Nucleus accumbens (tissue), 56 donors: ENCODE measurements around the gene CHGA.

Experiments used
- DNase-seq, 56 donors: peaks; one replicate each; lab custom pipeline; 2025; lab: John Stamatoyannopoulos, UW

CHGA gene

GRCh38 chr14:92922883-92923743 is at the start of gene CHGA:
TSS of gene CHGA (plus strand) at chr14:92923150. CDS start at chr14:92923360, 210 bp downstream.
- peak in 33 of 56 donors; percentile 1 to 73 (median 28) for DNase-seq

- DNase-seq = no peak
Observed at GRCh38 chr14:92874962-92875661, 47.8 kb upstream of the CHGA start.

GRCh38 chr14:92877757-92878431 is 45.1 kb upstream of the CHGA start:
- no peak for DNase-seq

GRCh38 chr14:92880351-92880750 is 42.6 kb upstream of the CHGA start:
- no peak for DNase-seq

GRCh38 chr14:92880851-92881250 is 42.1 kb upstream of the CHGA start:
- DNase-seq = peak in 5 of 56 donors; percentile 5 to 23 (median 7)

- no peak for DNase-seq
Observed at GRCh38 chr14:92883066-92883465, 39.9 kb upstream of the CHGA start.

- DNase-seq = no peak
Observed at GRCh38 chr14:92884410-92884809, 38.5 kb upstream of the CHGA start.

GRCh38 chr14:92885279-92886061 is 37.5 kb upstream of the CHGA start:
- no peak for DNase-seq

GRCh38 chr14:92886337-92886736 is 36.6 kb upstream of the CHGA start:
- peak in 1 of 56 donors; percentile 10 for DNase-seq

GRCh38 chr14:92887157-92887556 is 35.8 kb upstream of the CHGA start:
- no peak for DNase-seq

GRCh38 chr14:92888896-92889295 is 34.1 kb upstream of the CHGA start:
- no peak for DNase-seq

GRCh38 chr14:92890830-92891588 is 31.9 kb upstream of the CHGA start:
- peak in 13 of 56 donors; percentile 4 to 67 (median 33) for DNase-seq

- DNase-seq = no peak
Observed at GRCh38 chr14:92892589-92892988, 30.4 kb upstream of the CHGA start.

- DNase-seq = no peak
Observed at GRCh38 chr14:92895352-92895878, 27.5 kb upstream of the CHGA start.

- peak in 15 of 56 donors; percentile 6 to 63 (median 23) for DNase-seq
Observed at GRCh38 chr14:92897922-92898565, 24.9 kb upstream of the CHGA start.

GRCh38 chr14:92898566-92899131 is 24.3 kb upstream of the CHGA start:
- peak in 1 of 56 donors; percentile 43 for DNase-seq

GRCh38 chr14:92900660-92901059 is 22.3 kb upstream of the CHGA start:
- no peak for DNase-seq

GRCh38 chr14:92902191-92902590 is 20.8 kb upstream of the CHGA start:
- DNase-seq = no peak
